ENCODE results near the gene GPC5.

GPC5 gene

GRCh38 chr13:91809161-91809560, 410.7 kb downstream of the GPC5 start:
- no peak overlapping the region for H3K9ac ChIP-seq (ENCODE audit: low read length)
- no CpG with 5 or more reads among the region's 2 CpGs for WGBS (ENCODE audit: extremely low coverage, insufficient coverage, low lambda C conversion rate)
- H3K18ac ChIP-seq (ENCODE audit: low read length), result no peak overlapping the region
- no peak overlapping the region for H3K4me3 ChIP-seq (ENCODE audit: low read length)
- H2AK5ac ChIP-seq (ENCODE audit: low read length), result no peak overlapping the region
- H3K4ac ChIP-seq (ENCODE audit: low read depth, low read length), result no peak overlapping the region
- H3K79me1 ChIP-seq (ENCODE audit: low read length), result no peaks in the 10 kb centered on the region
- H3K56ac ChIP-seq (ENCODE audit: low read length), result no peak overlapping the region
- H4K5ac ChIP-seq (ENCODE audit: low read length), result no peak overlapping the region
- H3K23ac ChIP-seq (ENCODE audit: low read length), result no peak overlapping the region
- H4K8ac ChIP-seq (ENCODE audit: low read depth, low read length), result no peak overlapping the region
- no peaks in the 10 kb centered on the region for H3K36me3 ChIP-seq (ENCODE audit: control insufficient read depth, insufficient read depth, low read length)
- H3K79me2 ChIP-seq (ENCODE audit: control insufficient read depth, insufficient read depth, low read length), result no peaks in the 10 kb centered on the region
- no peaks in the 10 kb centered on the region for H3K4me1 ChIP-seq (ENCODE audit: control insufficient read depth, low read depth, low read length)
- H2BK120ac ChIP-seq (ENCODE audit: low read depth, low read length), result no peak overlapping the region
- H3K27me3 ChIP-seq (ENCODE audit: insufficient read depth, low read length, poor library complexity), result no peaks in the 10 kb centered on the region
- no peak overlapping the region for H2BK5ac ChIP-seq (ENCODE audit: low read length)
- DNase-seq, result no peak
- H3K4me2 ChIP-seq (ENCODE audit: low read length), result no peak overlapping the region
- no peak overlapping the region for H3K27ac ChIP-seq (ENCODE audit: low read depth, low read length)
- no peak overlapping the region for H2BK15ac ChIP-seq (replicated peaks; ENCODE audit: low read depth)

GRCh38 chr13:91813253-91813652, 414.8 kb downstream of the GPC5 start:
- H3K27me3 ChIP-seq (ENCODE audit: insufficient read depth, low read length, poor library complexity), result no peaks in the 10 kb centered on the region
- no CpG with 5 or more reads among the region's 4 CpGs for WGBS (ENCODE audit: extremely low coverage, insufficient coverage, low lambda C conversion rate)
- H3K56ac ChIP-seq (ENCODE audit: low read length), result no peak overlapping the region
- H2BK15ac ChIP-seq (replicated peaks; ENCODE audit: low read depth), result no peak overlapping the region
- no peak overlapping the region for H3K9ac ChIP-seq (ENCODE audit: low read length)
- H3K79me1 ChIP-seq (ENCODE audit: low read length), result no peaks in the 10 kb centered on the region
- H3K4ac ChIP-seq (ENCODE audit: low read depth, low read length), result no peak overlapping the region
- H3K27ac ChIP-seq (ENCODE audit: low read depth, low read length), result no peak overlapping the region
- no peak overlapping the region for H2BK5ac ChIP-seq (ENCODE audit: low read length)
- H4K8ac ChIP-seq (ENCODE audit: low read depth, low read length), result no peak overlapping the region
- H3K18ac ChIP-seq (ENCODE audit: low read length), result no peak overlapping the region
- no peaks in the 10 kb centered on the region for H3K4me1 ChIP-seq (ENCODE audit: control insufficient read depth, low read depth, low read length)
- H3K79me2 ChIP-seq (ENCODE audit: control insufficient read depth, insufficient read depth, low read length), result no peaks in the 10 kb centered on the region
- no peak for DNase-seq
- no peak overlapping the region for H2AK5ac ChIP-seq (ENCODE audit: low read length)
- no peak overlapping the region for H3K23ac ChIP-seq (ENCODE audit: low read length)
- no peaks in the 10 kb centered on the region for H3K36me3 ChIP-seq (ENCODE audit: control insufficient read depth, insufficient read depth, low read length)
- H4K5ac ChIP-seq (ENCODE audit: low read length), result no peak overlapping the region
- H2BK120ac ChIP-seq (ENCODE audit: low read depth, low read length), result no peak overlapping the region
- H3K4me3 ChIP-seq (ENCODE audit: low read length), result no peak overlapping the region
- no peak overlapping the region for H3K4me2 ChIP-seq (ENCODE audit: low read length)

- no peak overlapping the region for H2BK15ac ChIP-seq (replicated peaks; ENCODE audit: low read depth)
- H4K8ac ChIP-seq (ENCODE audit: low read depth, low read length), result no peak overlapping the region
- no peak overlapping the region for H3K4me3 ChIP-seq (ENCODE audit: low read length)
- H3K56ac ChIP-seq (ENCODE audit: low read length), result no peak overlapping the region
- H3K4me2 ChIP-seq (ENCODE audit: low read length), result no peak overlapping the region
- no peak overlapping the region for H3K18ac ChIP-seq (ENCODE audit: low read length)
- H2AK5ac ChIP-seq (ENCODE audit: low read length), result no peak overlapping the region
- H3K79me1 ChIP-seq (ENCODE audit: low read length), result no peaks in the 10 kb centered on the region
- no peak overlapping the region for H3K27ac ChIP-seq (ENCODE audit: low read depth, low read length)
- no peak overlapping the region for H3K23ac ChIP-seq (ENCODE audit: low read length)
- no peaks in the 10 kb centered on the region for H3K27me3 ChIP-seq (ENCODE audit: insufficient read depth, low read length, poor library complexity)
- no peaks in the 10 kb centered on the region for H3K79me2 ChIP-seq (ENCODE audit: control insufficient read depth, insufficient read depth, low read length)
- no peak overlapping the region for H3K9ac ChIP-seq (ENCODE audit: low read length)
- WGBS (ENCODE audit: extremely low coverage, insufficient coverage, low lambda C conversion rate), result no CpG with 5 or more reads among the region's 4 CpGs
- no peak for DNase-seq
- no peak overlapping the region for H4K5ac ChIP-seq (ENCODE audit: low read length)
- H3K36me3 ChIP-seq (ENCODE audit: control insufficient read depth, insufficient read depth, low read length), result no peaks in the 10 kb centered on the region
- H2BK5ac ChIP-seq (ENCODE audit: low read length), result no peak overlapping the region
- no peak overlapping the region for H3K4ac ChIP-seq (ENCODE audit: low read depth, low read length)
- H2BK120ac ChIP-seq (ENCODE audit: low read depth, low read length), result no peak overlapping the region
- no peaks in the 10 kb centered on the region for H3K4me1 ChIP-seq (ENCODE audit: control insufficient read depth, low read depth, low read length)
Observed at GRCh38 chr13:91816263-91816807, 417.9 kb downstream of the GPC5 start.

GRCh38 chr13:91817250-91817649, 418.8 kb downstream of the GPC5 start:
- Histone ChIP-seq H3K79me2 (ENCODE audit: control insufficient read depth, insufficient read depth, low read length) (no peaks in the 10 kb centered on the region), H2AK5ac (ENCODE audit: low read length) (no peak overlapping the region), H3K27ac (ENCODE audit: low read depth, low read length) (no peak overlapping the region), H3K18ac (ENCODE audit: low read length) (no peak overlapping the region), H3K4me1 (ENCODE audit: control insufficient read depth, low read depth, low read length) (no peaks in the 10 kb centered on the region), H3K4me3 (ENCODE audit: low read length) (no peak overlapping the region), H4K5ac (ENCODE audit: low read length) (no peak overlapping the region), H3K56ac (ENCODE audit: low read length) (no peak overlapping the region), H3K27me3 (ENCODE audit: insufficient read depth, low read length, poor library complexity) (no peaks in the 10 kb centered on the region), H3K23ac (ENCODE audit: low read length) (no peak overlapping the region), H2BK120ac (ENCODE audit: low read depth, low read length) (no peak overlapping the region), H4K8ac (ENCODE audit: low read depth, low read length) (no peak overlapping the region), H3K4ac (ENCODE audit: low read depth, low read length) (no peak overlapping the region), H3K36me3 (ENCODE audit: control insufficient read depth, insufficient read depth, low read length) (no peaks in the 10 kb centered on the region), H3K79me1 (ENCODE audit: low read length) (no peaks in the 10 kb centered on the region), H3K9ac (ENCODE audit: low read length) (no peak overlapping the region), H3K4me2 (ENCODE audit: low read length) (no peak overlapping the region), H2BK15ac (replicated peaks; ENCODE audit: low read depth) (no peak overlapping the region), H2BK5ac (ENCODE audit: low read length) (no peak overlapping the region)
- no peak for DNase-seq
- WGBS (ENCODE audit: extremely low coverage, insufficient coverage, low lambda C conversion rate), result 100% methylated on average over 1 of the region's 5 CpGs

GRCh38 chr13:91824416-91824815, 426.0 kb downstream of the GPC5 start:
- Histone ChIP-seq H3K4me3 (ENCODE audit: low read length) (no peak overlapping the region), H2BK15ac (replicated peaks; ENCODE audit: low read depth) (no peak overlapping the region), H3K9ac (ENCODE audit: low read length) (no peak overlapping the region), H2BK120ac (ENCODE audit: low read depth, low read length) (no peak overlapping the region), H3K27me3 (ENCODE audit: insufficient read depth, low read length, poor library complexity) (no peaks in the 10 kb centered on the region), H3K27ac (ENCODE audit: low read depth, low read length) (no peak overlapping the region), H3K4ac (ENCODE audit: low read depth, low read length) (no peak overlapping the region), H2BK5ac (ENCODE audit: low read length) (no peak overlapping the region), H2AK5ac (ENCODE audit: low read length) (no peak overlapping the region), H3K4me2 (ENCODE audit: low read length) (no peak overlapping the region), H3K36me3 (ENCODE audit: control insufficient read depth, insufficient read depth, low read length) (no peaks in the 10 kb centered on the region), H4K8ac (ENCODE audit: low read depth, low read length) (no peak overlapping the region), H3K18ac (ENCODE audit: low read length) (no peak overlapping the region), H3K56ac (ENCODE audit: low read length) (no peak overlapping the region), H3K79me1 (ENCODE audit: low read length) (no peaks in the 10 kb centered on the region), H3K4me1 (ENCODE audit: control insufficient read depth, low read depth, low read length) (no peaks in the 10 kb centered on the region), H4K5ac (ENCODE audit: low read length) (no peak overlapping the region), H3K79me2 (ENCODE audit: control insufficient read depth, insufficient read depth, low read length) (no peaks in the 10 kb centered on the region), H3K23ac (ENCODE audit: low read length) (no peak overlapping the region)
- DNase-seq, result no peak

GRCh38 chr13:91825516-91825915, 427.1 kb downstream of the GPC5 start:
- no peaks in the 10 kb centered on the region for H3K79me1 ChIP-seq (ENCODE audit: low read length)
- H3K56ac ChIP-seq (ENCODE audit: low read length), result no peak overlapping the region
- no peak overlapping the region for H3K23ac ChIP-seq (ENCODE audit: low read length)
- no peaks in the 10 kb centered on the region for H3K36me3 ChIP-seq (ENCODE audit: control insufficient read depth, insufficient read depth, low read length)
- no peak overlapping the region for H4K8ac ChIP-seq (ENCODE audit: low read depth, low read length)
- H2BK120ac ChIP-seq (ENCODE audit: low read depth, low read length), result no peak overlapping the region
- H3K9ac ChIP-seq (ENCODE audit: low read length), result no peak overlapping the region
- no peak overlapping the region for H3K4me3 ChIP-seq (ENCODE audit: low read length)
- no peak overlapping the region for H3K4ac ChIP-seq (ENCODE audit: low read depth, low read length)
- no peaks in the 10 kb centered on the region for H3K4me1 ChIP-seq (ENCODE audit: control insufficient read depth, low read depth, low read length)
- H3K18ac ChIP-seq (ENCODE audit: low read length), result no peak overlapping the region
- H3K27ac ChIP-seq (ENCODE audit: low read depth, low read length), result no peak overlapping the region
- H2BK5ac ChIP-seq (ENCODE audit: low read length), result no peak overlapping the region
- H2AK5ac ChIP-seq (ENCODE audit: low read length), result no peak overlapping the region
- no peaks in the 10 kb centered on the region for H3K27me3 ChIP-seq (ENCODE audit: insufficient read depth, low read length, poor library complexity)
- no peak overlapping the region for H3K4me2 ChIP-seq (ENCODE audit: low read length)
- WGBS (ENCODE audit: extremely low coverage, insufficient coverage, low lambda C conversion rate), result no CpG with 5 or more reads among the region's 2 CpGs
- H3K79me2 ChIP-seq (ENCODE audit: control insufficient read depth, insufficient read depth, low read length), result no peaks in the 10 kb centered on the region
- no peak overlapping the region for H4K5ac ChIP-seq (ENCODE audit: low read length)
- DNase-seq, result no peak
- H2BK15ac ChIP-seq (replicated peaks; ENCODE audit: low read depth), result no peak overlapping the region
